Stimulated activated naive CD8-positive, alpha-beta T cell treated with anti-CD3 and anti-CD28 coated beads, Interleukin-15, amount 100 ng/mL, for 72 hours (primary cell): Measurements from ENCODE around the gene FRAT1.

Source experiments
- ATAC-seq: fragments of 150-1000 bp; cut with Tn5 transposase; 2 replicates; pipeline ENCODE4 v1.10.0; 2021; ENCODE audit warnings: mild to moderate bottlenecking, moderate library complexity
- DNase-seq, 2 donors: peaks; one replicate each; pipeline ENCODE4 v3.0.0; 2021 to 2022
- H3K27ac Mint-ChIP-seq, 2 donors: one replicate each; pipeline ENCODE4 v1.8.0; 2022; ENCODE audit warnings: mild to moderate bottlenecking in 2 of 2, mixed read lengths in 2 of 2, moderate library complexity in 2 of 2
- H3K27me3 Mint-ChIP-seq: one replicate; pipeline ENCODE4 v1.8.0; 2022; ENCODE audit warnings: mixed read lengths
- H3K4me1 Mint-ChIP-seq: one replicate; pipeline ENCODE4 v1.8.0; 2022; ENCODE audit warnings: mild to moderate bottlenecking, mixed read lengths
- H3K4me3 Mint-ChIP-seq, 2 donors: one replicate each; pipeline ENCODE4 v1.8.0; 2022; ENCODE audit warnings: mild to moderate bottlenecking in 2 of 2, mixed read lengths in 2 of 2, moderate library complexity in 1 of 2
- H3K9me3 Mint-ChIP-seq, 2 donors: one replicate each; pipeline ENCODE4 v1.8.0; 2022; ENCODE audit warnings: mixed read lengths in 2 of 2

The FRAT1 gene

GRCh38 chr10:97297556-97298222 is 21.4 kb upstream of the FRAT1 start:
- no peak overlapping the region for H3K27ac Mint-ChIP-seq
- H3K9me3 Mint-ChIP-seq, result no peaks in the 10 kb centered on the region
- no peak for DNase-seq
- no peak for ATAC-seq
- no peaks in the 10 kb centered on the region for H3K27me3 Mint-ChIP-seq
- no peak overlapping the region for H3K4me3 Mint-ChIP-seq
- H3K4me1 Mint-ChIP-seq, result peaks cover 13% of the 10 kb centered on the region

- Mint-ChIP-seq H3K4me1 (peaks cover 9% of the 10 kb centered on the region), H3K27ac (peak overlapping the region in 1 of 2 donors; percentile 49)
- no peak for ATAC-seq
These were observed 20.9 kb upstream of the FRAT1 start for GRCh38 chr10:97298223-97298571.

DNA sequence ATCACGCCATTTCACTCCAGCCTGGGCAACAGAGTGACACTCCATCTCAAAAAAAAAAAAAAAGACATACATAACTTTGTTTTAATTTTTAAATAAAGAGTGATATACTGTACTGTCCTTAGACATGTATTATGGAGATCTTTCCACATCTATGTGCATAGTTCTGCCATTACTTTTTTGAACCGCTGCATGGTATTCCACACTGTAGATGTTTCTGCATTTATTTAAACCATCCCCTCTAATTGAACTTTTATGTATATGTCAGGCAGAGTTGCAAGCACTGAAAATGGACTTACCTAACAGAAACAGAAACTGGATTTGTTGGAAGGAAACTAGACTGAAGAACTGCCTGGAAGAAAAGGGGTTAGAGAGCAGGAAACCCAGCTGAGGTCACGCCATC is 18.1 kb upstream of the FRAT1 start:
- DNase-seq (no peak), ATAC-seq (no peak)
- no peaks in the 10 kb centered on the region for H3K27me3 Mint-ChIP-seq
- H3K4me3 Mint-ChIP-seq, result no peak overlapping the region
- H3K4me1 Mint-ChIP-seq, result no peaks in the 10 kb centered on the region
- H3K27ac Mint-ChIP-seq, result no peak overlapping the region
- no peaks in the 10 kb centered on the region for H3K9me3 Mint-ChIP-seq

More at GRCh38 chr10:97298223-97298571, 20.9 kb upstream of the FRAT1 start:
- Mint-ChIP-seq H3K9me3 (no peaks in the 10 kb centered on the region), H3K4me3 (no peak overlapping the region), H3K27me3 (no peaks in the 10 kb centered on the region)
- no peak for DNase-seq

GRCh38 chr10:97302088-97302791 is 16.8 kb upstream of the FRAT1 start:
- DNase-seq (no peak), ATAC-seq (no peak)
- no peaks in the 10 kb centered on the region for H3K9me3 Mint-ChIP-seq
- no peaks in the 10 kb centered on the region for H3K27me3 Mint-ChIP-seq
- H3K4me3 Mint-ChIP-seq, result no peak overlapping the region
- no peaks in the 10 kb centered on the region for H3K4me1 Mint-ChIP-seq
- H3K27ac Mint-ChIP-seq, result no peak overlapping the region

DNA sequence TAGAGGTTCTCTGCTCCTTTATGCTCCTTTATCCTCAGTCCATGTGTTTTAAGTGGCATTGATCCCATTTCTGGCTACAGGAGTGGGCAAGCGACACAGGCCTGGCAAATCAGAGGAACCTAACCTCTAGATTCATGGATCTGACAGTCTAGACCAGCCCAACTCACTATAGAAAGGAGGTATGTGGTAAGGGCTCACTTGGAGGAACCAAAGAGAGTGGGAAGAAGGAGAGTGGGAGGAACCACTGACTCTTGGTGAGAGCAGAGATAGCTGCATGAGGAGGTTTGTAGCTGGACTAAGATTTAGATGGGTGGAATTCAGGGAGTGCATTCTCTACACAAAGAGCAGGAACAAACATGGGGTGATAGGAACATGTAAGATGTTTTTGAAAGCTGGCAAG is 11.6 kb upstream of the FRAT1 start:
- ATAC-seq (no peak), DNase-seq (no peak)
- Mint-ChIP-seq H3K4me1 (no peaks in the 10 kb centered on the region), H3K4me3 (no peak overlapping the region), H3K27ac (no peak overlapping the region), H3K9me3 (no peaks in the 10 kb centered on the region), H3K27me3 (no peaks in the 10 kb centered on the region)

- ATAC-seq, result no peak
- Mint-ChIP-seq H3K9me3 (no peaks in the 10 kb centered on the region), H3K27ac (no peak overlapping the region), H3K27me3 (no peaks in the 10 kb centered on the region), H3K4me1 (no peaks in the 10 kb centered on the region), H3K4me3 (no peak overlapping the region)
- no peak for DNase-seq
These were observed 10.9 kb upstream of the FRAT1 start for GRCh38 chr10:97307866-97308780.

- no peak overlapping the region for H3K4me3 Mint-ChIP-seq
- DNase-seq, result no peak
- ATAC-seq, result no peak
- H3K27ac Mint-ChIP-seq, result no peak overlapping the region
- no peaks in the 10 kb centered on the region for H3K9me3 Mint-ChIP-seq
- no peaks in the 10 kb centered on the region for H3K4me1 Mint-ChIP-seq
- H3K27me3 Mint-ChIP-seq, result no peaks in the 10 kb centered on the region
These were observed 7.9 kb upstream of the FRAT1 start for GRCh38 chr10:97311111-97311626.

- Mint-ChIP-seq H3K4me3 (no peak overlapping the region), H3K4me1 (no peaks in the 10 kb centered on the region), H3K9me3 (no peaks in the 10 kb centered on the region), H3K27me3 (no peaks in the 10 kb centered on the region), H3K27ac (no peak overlapping the region)
- DNase-seq (no peak), ATAC-seq (no peak)
These were observed 6.2 kb upstream of the FRAT1 start for GRCh38 chr10:97312897-97313296.

DNA sequence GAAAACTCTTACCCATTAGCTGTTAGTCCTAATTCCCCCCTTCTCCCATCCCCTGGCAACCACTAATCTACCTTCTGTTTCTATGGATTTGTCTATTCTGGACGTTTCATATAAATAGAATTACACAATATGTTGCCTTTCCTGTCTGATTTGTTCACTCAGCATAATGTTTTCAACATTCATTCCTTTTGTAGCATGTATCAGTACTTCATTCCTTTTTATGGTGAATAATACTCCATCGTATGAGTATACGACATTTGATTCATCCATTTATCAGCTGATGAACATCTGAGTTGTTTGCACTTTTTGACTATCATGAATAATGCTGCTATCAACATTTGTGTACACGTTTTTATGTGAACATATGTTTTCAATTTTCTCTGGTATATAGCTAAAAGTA is 4.4 kb upstream of the FRAT1 start:
- H3K4me1 Mint-ChIP-seq, result peaks cover 6% of the 10 kb centered on the region
- no peaks in the 10 kb centered on the region for H3K27me3 Mint-ChIP-seq
- no peak overlapping the region for H3K4me3 Mint-ChIP-seq
- H3K9me3 Mint-ChIP-seq, result no peaks in the 10 kb centered on the region
- H3K27ac Mint-ChIP-seq, result no peak overlapping the region
- ATAC-seq (no peak), DNase-seq (no peak)

- H3K4me1 Mint-ChIP-seq, result peaks cover 30% of the 10 kb centered on the region
- peak overlapping the region; percentile 90 to 96 for H3K4me3 Mint-ChIP-seq
- H3K9me3 Mint-ChIP-seq, result no peaks in the 10 kb centered on the region
- peak; percentile 78 for ATAC-seq
- peak overlapping the region; percentile 74 to 96 for H3K27ac Mint-ChIP-seq
- DNase-seq, result peak; percentile 80 to 82
- H3K27me3 Mint-ChIP-seq, result no peaks in the 10 kb centered on the region
These were observed 804 bp downstream of the FRAT1 start for GRCh38 chr10:97319671-97320479.

DNA sequence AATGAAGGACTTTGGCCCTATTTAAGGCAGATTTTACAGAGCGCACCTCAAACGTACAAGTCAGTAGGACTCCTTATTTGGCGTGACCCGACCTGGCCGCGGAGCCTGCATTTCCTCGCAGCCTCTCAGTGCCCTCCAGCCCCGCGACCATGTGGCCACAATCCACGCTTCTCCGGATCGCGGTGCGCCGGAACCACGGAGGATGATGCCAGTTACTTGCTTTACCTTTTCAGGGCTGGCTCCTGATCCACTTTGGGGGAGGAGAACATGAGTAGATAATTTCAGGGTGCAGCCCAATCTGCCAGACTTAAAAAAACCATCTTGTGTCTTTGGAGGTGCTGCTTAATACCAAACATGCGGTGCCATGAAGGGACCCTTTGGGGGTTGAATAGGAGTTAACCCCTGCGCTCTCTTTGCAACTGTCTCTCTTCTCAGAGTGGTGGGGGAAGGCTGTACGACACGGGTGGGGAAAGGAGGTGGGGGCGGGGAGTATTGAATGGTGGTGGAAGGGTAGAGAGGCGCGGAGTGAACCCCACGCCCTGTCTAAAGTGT is 1.5 kb downstream of the FRAT1 start:
- peak overlapping the region; percentile 77 to 96 for H3K27ac Mint-ChIP-seq
- ATAC-seq, result peak; percentile 39
- peaks cover 30% of the 10 kb centered on the region for H3K4me1 Mint-ChIP-seq
- no peak for DNase-seq
- H3K27me3 Mint-ChIP-seq, result no peaks in the 10 kb centered on the region
- peak overlapping the region; percentile 90 to 96 for H3K4me3 Mint-ChIP-seq
- no peaks in the 10 kb centered on the region for H3K9me3 Mint-ChIP-seq

GRCh38 chr10:97321032-97321803 is 2.1 kb downstream of the FRAT1 start:
- Mint-ChIP-seq H3K27ac (peak overlapping the region in 1 of 2 donors; percentile 88), H3K9me3 (no peaks in the 10 kb centered on the region), H3K27me3 (no peaks in the 10 kb centered on the region), H3K4me3 (peak overlapping the region; percentile 90 to 96), H3K4me1 (peaks cover 37% of the 10 kb centered on the region)
- ATAC-seq (no peak), DNase-seq (peak; percentile 8 to 17)

DNA sequence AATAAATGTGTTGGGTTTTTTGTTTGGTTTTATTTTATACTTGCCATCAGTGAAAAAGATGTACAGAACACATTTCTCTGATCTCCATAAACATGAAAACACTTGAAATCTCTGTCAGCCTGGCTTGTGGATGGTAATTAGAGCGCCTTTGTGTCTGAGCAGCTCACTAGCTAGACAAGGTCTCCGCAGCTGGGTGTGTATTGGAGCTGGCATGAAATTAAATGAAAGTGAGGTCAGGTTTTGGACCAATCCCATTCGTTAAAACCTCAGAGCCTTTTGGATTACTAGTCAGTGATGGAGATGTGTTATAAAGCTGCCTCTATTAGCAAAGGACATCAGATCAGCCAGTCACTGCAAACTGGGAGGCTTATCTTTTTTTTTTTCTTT is 2.7 kb downstream of the FRAT1 start:
- ATAC-seq, result no peak
- H3K9me3 Mint-ChIP-seq, result no peaks in the 10 kb centered on the region
- DNase-seq, result no peak
- peaks cover 42% of the 10 kb centered on the region for H3K4me1 Mint-ChIP-seq
- peak overlapping the region in 1 of 2 donors; percentile 88 for H3K27ac Mint-ChIP-seq
- H3K4me3 Mint-ChIP-seq, result peak overlapping the region; percentile 90 to 96
- no peaks in the 10 kb centered on the region for H3K27me3 Mint-ChIP-seq

GRCh38 chr10:97323501-97323900 is 4.4 kb downstream of the FRAT1 start:
- no peaks in the 10 kb centered on the region for H3K27me3 Mint-ChIP-seq
- ATAC-seq (no peak), DNase-seq (no peak)
- no peak overlapping the region for H3K4me3 Mint-ChIP-seq
- peaks cover 58% of the 10 kb centered on the region for H3K4me1 Mint-ChIP-seq
- H3K27ac Mint-ChIP-seq, result no peak overlapping the region
- no peaks in the 10 kb centered on the region for H3K9me3 Mint-ChIP-seq
